Neuronal stem cell (in vitro differentiated cells): Measurements from ENCODE around the gene EIF3L. TPM values are rescaled to one million over a fixed set of nuclear protein-coding genes. Genes with fewer than 3 reads are reported as not detected.
"Not testable (repeated sequence)": the region's sequence is repeated elsewhere in the genome, so short reads cannot be mapped to it uniquely, and the experiment has no call there.

Source experiments
- DNase-seq: peaks from one replicate; pipeline ENCODE4 v3.0.0-alpha.2; 2013; ENCODE audit warnings: low spot score
- H2AFZ ChIP-seq: one replicate; pipeline ENCODE4 v1.6.1; 2013; ENCODE audit warnings: mild to moderate bottlenecking, low read length, inconsistent platforms
- H2AK5ac ChIP-seq: 2 replicates; pipeline ENCODE4 v1.6.1; 2013; ENCODE audit warnings: low read depth, mild to moderate bottlenecking, inconsistent platforms, low read length, moderate library complexity, mixed read lengths
- H2BK120ac ChIP-seq: 2 replicates; pipeline ENCODE4 v1.6.1; 2013; ENCODE audit warnings: low read depth, mild to moderate bottlenecking, inconsistent platforms, low read length, moderate library complexity, mixed read lengths
- H2BK12ac ChIP-seq: one replicate; pipeline ENCODE4 v1.6.1; 2013; ENCODE audit warnings: low read length, inconsistent platforms
- H2BK15ac ChIP-seq: 2 replicates; pipeline ENCODE4 v1.6.1; 2013; ENCODE audit warnings: mild to moderate bottlenecking, low read length, inconsistent platforms, mixed read lengths
- H2BK5ac ChIP-seq: one replicate; pipeline ENCODE4 v1.6.1; 2013; ENCODE audit warnings: inconsistent platforms, mild to moderate bottlenecking, low read length, moderate library complexity
- H3K14ac ChIP-seq: one replicate; pipeline ENCODE4 v1.6.1; 2013; ENCODE audit warnings: low read length, inconsistent platforms
- H3K18ac ChIP-seq: 2 replicates; pipeline ENCODE4 v1.6.1; 2013; ENCODE audit warnings: low read length, inconsistent platforms
- H3K23ac ChIP-seq: 2 replicates; pipeline ENCODE4 v1.6.1; 2013; ENCODE audit warnings: low read depth, mild to moderate bottlenecking, mixed read lengths, low read length, inconsistent platforms; ENCODE audit not compliant: poor library complexity
- H3K27ac ChIP-seq: replicated peaks from 3 replicates; pipeline ENCODE4 v1.5.1; 2013; ENCODE audit warnings: low read length, inconsistent platforms
- H3K27me3 ChIP-seq, 3 experiments: 2 replicates each; pipeline ENCODE4 v1.6.1; 2013; ENCODE audit warnings: low read length in 3 of 3, mild to moderate bottlenecking in 2 of 3, inconsistent platforms in 1 of 3, low read depth in 1 of 3, mixed read lengths in 1 of 3, moderate library complexity in 1 of 3; ENCODE audit not compliant: control insufficient read depth in 3 of 3, insufficient read depth in 3 of 3
- H3K36me3 ChIP-seq, 2 donors: replicated peaks in 1 of 2; 2 replicates each; pipeline ENCODE4 v1.6.1; 2013; ENCODE audit warnings: low read length in 2 of 2; ENCODE audit not compliant: control insufficient read depth in 2 of 2, insufficient read depth in 2 of 2
- H3K4ac ChIP-seq: 2 replicates; pipeline ENCODE4 v1.6.1; 2013; ENCODE audit warnings: inconsistent platforms, mild to moderate bottlenecking, low read length, moderate library complexity
- H3K4me1 ChIP-seq, 2 donors: 1 replicate in 1 of 2; 2 replicates in 1 of 2; pipeline ENCODE4 v1.6.1; 2013; ENCODE audit warnings: low read length in 2 of 2, low read depth in 1 of 2; ENCODE audit not compliant: control insufficient read depth in 2 of 2, insufficient read depth in 1 of 2
- H3K4me2 ChIP-seq: one replicate; pipeline ENCODE4 v1.6.1; 2013; ENCODE audit warnings: mild to moderate bottlenecking, low read length, inconsistent platforms; ENCODE audit not compliant: insufficient read depth, poor library complexity, severe bottlenecking
- H3K4me3 ChIP-seq, 2 donors: 2 replicates each; pipeline ENCODE4 v1.5.1; 2013; ENCODE audit warnings: low read length in 2 of 2, mild to moderate bottlenecking in 2 of 2, inconsistent platforms in 1 of 2, moderate library complexity in 1 of 2
- H3K79me1 ChIP-seq: one replicate; pipeline ENCODE4 v1.6.1; 2013; ENCODE audit warnings: low read depth, mild to moderate bottlenecking, inconsistent platforms, low read length, moderate library complexity
- H3K9ac ChIP-seq: one replicate; pipeline ENCODE4 v1.6.1; 2013; ENCODE audit warnings: mild to moderate bottlenecking, low read depth, low read length, inconsistent platforms; ENCODE audit not compliant: poor library complexity
- H3K9me3 ChIP-seq, 2 donors: replicated peaks in 1 of 2; 2 replicates each; pipeline versions ENCODE3 to v1.6.1; 2013; ENCODE audit warnings: low read length in 2 of 2, mild to moderate bottlenecking in 2 of 2, inconsistent platforms in 1 of 2, low read depth in 1 of 2, mixed read lengths in 1 of 2, moderate library complexity in 1 of 2; ENCODE audit not compliant: control insufficient read depth in 2 of 2, insufficient read depth in 1 of 2
- H4K8ac ChIP-seq: one replicate; pipeline ENCODE4 v1.6.1; 2013; ENCODE audit warnings: low read depth, mild to moderate bottlenecking, inconsistent platforms, low read length, moderate library complexity
- H4K91ac ChIP-seq: one replicate; pipeline ENCODE4 v1.6.1; 2013; ENCODE audit warnings: low read length, low read depth, mild to moderate bottlenecking, inconsistent platforms; ENCODE audit not compliant: poor library complexity
- WGBS, 2 donors: extraction: QIAGEN DNeasy Blood & Tissue Kit; methylation state at CpG; one replicate each; pipeline ENCODE4 v1.1.7; 2013; ENCODE audit warnings: missing lambda C conversion rate in 2 of 2, mixed read lengths in 1 of 2; ENCODE audit not compliant: insufficient read length in 2 of 2, insufficient replicate concordance in 1 of 2; ENCODE audit errors: extremely low coverage in 2 of 2; 5-methylcytosine and 5-hydroxymethylcytosine counted together
- polyA plus RNA-seq, 2 experiments: library from polyadenylated mRNA; stranded (reverse); fragments of 200-250 nt; gene quantifications; one replicate each; pipeline ENCODE4 v1.2.3, GENCODE V29; 2013

EIF3L gene
- polyA plus RNA-seq (2013, experiment 1 of 2), result 1,054 TPM
- 1,005 TPM for polyA plus RNA-seq (2013, experiment 2 of 2)

DNA sequence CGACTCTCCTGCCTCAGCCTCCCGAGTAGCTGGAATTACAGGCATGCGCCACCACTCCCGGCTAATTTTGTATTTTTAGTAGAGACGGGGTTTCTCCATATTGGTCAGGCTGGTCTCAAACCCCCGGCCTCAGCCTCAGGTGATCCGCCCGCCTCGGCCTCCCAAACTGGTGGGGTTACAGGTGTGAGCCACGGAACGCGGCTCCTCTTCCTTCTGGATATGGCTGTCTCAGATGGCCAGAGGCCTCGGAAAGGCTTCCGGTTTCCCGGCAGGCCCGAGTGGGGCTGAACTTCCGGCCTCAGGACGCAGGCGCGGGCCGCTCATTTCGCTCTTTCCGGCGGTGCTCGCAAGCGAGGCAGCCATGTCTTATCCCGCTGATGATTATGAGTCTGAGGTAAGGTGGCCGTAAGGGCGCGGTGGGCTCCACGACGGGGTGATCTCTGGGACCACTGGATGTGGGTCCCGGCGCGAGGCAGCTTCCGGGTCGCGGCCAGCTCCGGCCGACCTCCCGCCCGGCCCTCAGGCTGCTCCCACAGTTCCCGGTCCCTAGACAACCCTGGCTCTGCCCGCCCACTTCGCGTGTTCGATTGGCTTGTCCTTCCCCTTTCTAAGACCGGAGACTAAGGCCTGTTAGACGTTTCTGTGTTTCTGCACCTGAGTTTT, at the start of gene EIF3L:
Gene EIF3L, plus strand, starts transcription at position 331 of the 663 bp plus-strand sequence. Its CDS starts 31 bp downstream, at position 362.
- Histone ChIP-seq H3K14ac (peak within 1 kb of the TSS; percentile 5), H2AK5ac (peak within 1 kb of the TSS; percentile 50), H3K4me1 (peaks cover 3 to 4% of the 10 kb centered on the region in 2 donors), H2BK120ac (no peak within 1 kb of the TSS), H4K91ac (no peak within 1 kb of the TSS), H2BK5ac (no peak within 1 kb of the TSS), H2AFZ (peak within 1 kb of the TSS; percentile 86), H3K36me3 (peaks cover 20 to 44% of the 10 kb centered on the region in 2 donors), H3K79me1 (peaks cover 11% of the 10 kb centered on the region), H3K27me3 (no peaks in the 10 kb centered on the region), H3K18ac (peak within 1 kb of the TSS; percentile 94), H3K9ac (peak within 1 kb of the TSS; percentile 95), H3K27ac (peak within 1 kb of the TSS; percentile 34), H3K4me2 (peak within 1 kb of the TSS; percentile 94), H3K23ac (peak within 1 kb of the TSS; percentile 97), H3K9me3 (peaks cover 0 to 7% of the 10 kb centered on the region in 2 donors), H3K4ac (no peak within 1 kb of the TSS), H2BK12ac (no peak within 1 kb of the TSS), H4K8ac (no peak within 1 kb of the TSS), H3K4me3 (peak within 1 kb of the TSS; percentile 59 to 97), H2BK15ac (no peak within 1 kb of the TSS)
- no CpG with 5 or more reads among the region's 49 CpGs for WGBS, 2 donors
- DNase-seq, result peak; percentile 76

DNA sequence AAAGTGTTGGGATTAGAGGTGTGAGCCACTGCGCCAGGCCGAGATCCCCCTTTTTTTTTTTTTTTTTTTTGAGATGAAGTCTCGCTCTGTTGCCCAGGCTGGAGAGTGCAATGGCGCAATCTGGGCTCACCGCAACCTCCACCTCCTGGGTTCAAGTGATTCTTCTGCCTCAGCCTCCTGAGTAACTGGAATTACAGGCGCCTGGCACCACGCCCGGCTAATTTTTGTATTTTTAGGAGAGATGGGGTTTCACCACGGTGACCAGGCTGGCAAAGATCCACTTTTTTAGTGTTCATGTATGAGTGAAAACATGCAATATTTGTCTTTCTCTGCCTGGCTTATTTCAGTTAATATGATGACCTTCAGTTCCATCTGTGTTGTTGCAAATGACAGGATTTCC, 49.2 kb upstream of the EIF3L start:
- H2AFZ ChIP-seq, H2BK5ac ChIP-seq, H2BK120ac ChIP-seq, H3K9ac ChIP-seq, H3K27me3 ChIP-seq, H3K36me3 ChIP-seq, H2BK12ac ChIP-seq, H3K4me2 ChIP-seq, H2AK5ac ChIP-seq, H3K79me1 ChIP-seq, H3K9me3 ChIP-seq, H4K91ac ChIP-seq, H3K18ac ChIP-seq, H2BK15ac ChIP-seq, H3K27ac ChIP-seq, H4K8ac ChIP-seq, H3K4me3 ChIP-seq, H3K4ac ChIP-seq, H3K14ac ChIP-seq, DNase-seq, H3K23ac ChIP-seq: not testable (repeated sequence)
- peaks cover 13 to 14% of the 10 kb centered on the region in 2 donors for H3K4me1 ChIP-seq
- WGBS, 2 donors, result no CpG with 5 or more reads among the region's 9 CpGs

- no CpG with 5 or more reads among the region's 13 CpGs for WGBS, 2 donors
- H2BK120ac ChIP-seq, result peak overlapping the region; percentile 41
- H2AK5ac ChIP-seq, result no peak overlapping the region
- H2AFZ ChIP-seq, result peak overlapping the region; percentile 93
- H3K18ac ChIP-seq, result peak overlapping the region; percentile 65
- no peak overlapping the region for H3K14ac ChIP-seq
- no peaks in the 10 kb centered on the region for H3K9me3 ChIP-seq
- no peak overlapping the region for H3K27ac ChIP-seq
- H4K8ac ChIP-seq, result no peak overlapping the region
- DNase-seq, result no peak
- H2BK15ac ChIP-seq, result peak overlapping the region; percentile 49
- H3K36me3 ChIP-seq, result no peaks in the 10 kb centered on the region
- peak overlapping the region; percentile 100 for H3K4me2 ChIP-seq
- H3K4me3 ChIP-seq, result peak overlapping the region; percentile 73 to 80
- H3K23ac ChIP-seq, result peak overlapping the region; percentile 80
- no peak overlapping the region for H3K9ac ChIP-seq
- H3K79me1 ChIP-seq, result peaks cover 6% of the 10 kb centered on the region
- peaks cover 19 to 21% of the 10 kb centered on the region in 2 donors for H3K4me1 ChIP-seq
- no peak overlapping the region for H2BK5ac ChIP-seq
- peak overlapping the region; percentile 73 for H2BK12ac ChIP-seq
- H3K27me3 ChIP-seq, result peaks cover 2 to 24% (median 18%) of the 10 kb centered on the region in 3 experiments
- no peak overlapping the region for H4K91ac ChIP-seq
- no peak overlapping the region for H3K4ac ChIP-seq
These were observed 47.3 kb upstream of the EIF3L start for GRCh38 chr22:37801946-37802309.

GRCh38 chr22:37802310-37803194, 46.7 kb upstream of the EIF3L start:
- H2AFZ ChIP-seq, result peak overlapping the region; percentile 93
- WGBS, 2 donors, result no CpG with 5 or more reads among the region's 63 CpGs
- H3K9me3 ChIP-seq, result no peaks in the 10 kb centered on the region
- H3K9ac ChIP-seq, result peak overlapping the region; percentile 86
- peak overlapping the region; percentile 41 for H2BK12ac ChIP-seq
- H4K91ac ChIP-seq, result no peak overlapping the region
- peak overlapping the region; percentile 59 for H3K27ac ChIP-seq
- no peaks in the 10 kb centered on the region for H3K36me3 ChIP-seq
- H3K4ac ChIP-seq, result no peak overlapping the region
- H3K4me2 ChIP-seq, result peak overlapping the region; percentile 100
- peak overlapping the region; percentile 93 for H2BK5ac ChIP-seq
- H3K14ac ChIP-seq, result no peak overlapping the region
- H3K23ac ChIP-seq, result peak overlapping the region; percentile 80
- H4K8ac ChIP-seq, result no peak overlapping the region
- peaks cover 4% of the 10 kb centered on the region for H3K79me1 ChIP-seq
- H3K27me3 ChIP-seq, result peaks cover 2 to 24% (median 18%) of the 10 kb centered on the region in 3 experiments
- DNase-seq, result peak; percentile 73
- H3K18ac ChIP-seq, result peak overlapping the region; percentile 98
- H2AK5ac ChIP-seq, result peak overlapping the region; percentile 14
- peak overlapping the region; percentile 58 for H2BK15ac ChIP-seq
- peak overlapping the region; percentile 73 to 80 for H3K4me3 ChIP-seq
- peaks cover 19 to 21% of the 10 kb centered on the region in 2 donors for H3K4me1 ChIP-seq
- H2BK120ac ChIP-seq, result peak overlapping the region; percentile 41
